ENCODE data around the gene TNFRSF13B.

GRCh38 chr17:16968786-16969185 is 3.1 kb downstream of the TNFRSF13B start:
- TF ChIP-seq POLR2A (IDR thresholded peaks at IDR 0.05) (no peak), CTCF (IDR thresholded peaks at IDR 0.05) (no peak)
